DND-41 (cell line): ENCODE data around the gene TAF1B.

ENCODE experiments used
- ATAC-seq: fragments of 200-7000 bp; cut with Tn5 transposase; 3 replicates; pipeline ENCODE4 v1.9.1; 2021; ENCODE audit warnings: low read depth; ENCODE audit not compliant: insufficient read depth
- DNase-seq: peaks from one replicate; pipeline ENCODE4 v3.0.0-alpha.2; 2020
- H2AFZ ChIP-seq: 2 replicates; pipeline ENCODE4 v1.6.0; 2012; ENCODE audit warnings: low read depth, low read length
- H3K27ac ChIP-seq: 2 replicates; pipeline ENCODE4 v1.5.1; 2012; ENCODE audit warnings: low read length, inconsistent platforms
- H3K27me3 ChIP-seq: fragments of 200-600 bp; sonication (generic); 2 replicates; pipeline ENCODE4 v1.6.0; 2012; ENCODE audit warnings: low read length, mild to moderate bottlenecking, inconsistent platforms; ENCODE audit not compliant: insufficient read depth, poor library complexity
- H3K36me3 ChIP-seq: 2 replicates; pipeline ENCODE4 v1.5.1; 2012; ENCODE audit warnings: low read length, inconsistent platforms; ENCODE audit not compliant: insufficient read depth
- H3K4me1 ChIP-seq: 2 replicates; pipeline ENCODE4 v1.5.1; 2012; ENCODE audit warnings: mild to moderate bottlenecking, low read length; ENCODE audit not compliant: insufficient read depth
- H3K4me2 ChIP-seq: 2 replicates; pipeline ENCODE4 v1.6.0; 2012; ENCODE audit warnings: mild to moderate bottlenecking, moderate library complexity, low read length, inconsistent platforms; ENCODE audit not compliant: insufficient read depth
- H3K4me3 ChIP-seq, 2 experiments: fragments of 200-600 bp in 1 of 2; shearing (Covaris generic) in 1 of 2; 2 replicates each; pipeline ENCODE4 v1.5.1; 2012 to 2016; ENCODE audit warnings: inconsistent platforms in 2 of 2, low read length in 2 of 2, mild to moderate bottlenecking in 2 of 2, low read depth in 1 of 2, moderate library complexity in 1 of 2
- H3K79me2 ChIP-seq: 2 replicates; pipeline ENCODE4 v1.6.0; 2012; ENCODE audit warnings: low read length, inconsistent platforms; ENCODE audit not compliant: insufficient read depth
- H3K9ac ChIP-seq: 2 replicates; pipeline ENCODE4 v1.6.0; 2012; ENCODE audit warnings: low read depth, mild to moderate bottlenecking, inconsistent platforms, low read length, moderate library complexity
- H3K9me3 ChIP-seq: 2 replicates; pipeline ENCODE4 v1.5.1; 2012; ENCODE audit warnings: low read length, moderate library complexity, mild to moderate bottlenecking, inconsistent platforms; ENCODE audit not compliant: insufficient read depth, severe bottlenecking
- H4K20me1 ChIP-seq: 2 replicates; pipeline ENCODE4 v1.6.0; 2012; ENCODE audit warnings: low read length; ENCODE audit not compliant: insufficient read depth
- CTCF ChIP-seq: IDR thresholded peaks from 2 replicates; pipeline ENCODE4 v1.5.1; 2012; ENCODE audit warnings: borderline replicate concordance, low read length, moderate library complexity, mild to moderate bottlenecking; ENCODE audit not compliant: poor library complexity, severe bottlenecking; ENCODE audit errors: extremely low read depth
- EZH2 ChIP-seq: IDR thresholded peaks from 3 replicates; pipeline ENCODE4 v1.6.1; 2012; ENCODE audit warnings: borderline replicate concordance, low read depth, mild to moderate bottlenecking, moderate library complexity, low read length, inconsistent platforms; ENCODE audit not compliant: severe bottlenecking

TAF1B gene

GRCh38 chr2:9819551-9819950 lies 23.7 kb upstream of the TAF1B start:
- ATAC-seq (no peak), DNase-seq (no peak)
- H3K4me3 ChIP-seq, result no peak overlapping the region
- no peaks in the 10 kb centered on the region for H4K20me1 ChIP-seq
- no peaks in the 10 kb centered on the region for H3K27me3 ChIP-seq
- H2AFZ ChIP-seq, result no peak overlapping the region
- no peaks in the 10 kb centered on the region for H3K36me3 ChIP-seq
- no peak overlapping the region for H3K4me2 ChIP-seq
- H3K4me1 ChIP-seq, result no peaks in the 10 kb centered on the region
- no peaks in the 10 kb centered on the region for H3K79me2 ChIP-seq
- no peak overlapping the region for H3K27ac ChIP-seq
- TF ChIP-seq EZH2 (no peak), CTCF (no peak)
- H3K9me3 ChIP-seq, result no peaks in the 10 kb centered on the region
- no peak overlapping the region for H3K9ac ChIP-seq

GRCh38 chr2:9820020-9820973 lies 23.0 kb upstream of the TAF1B start:
- TF ChIP-seq CTCF, result no peak
- TF ChIP-seq EZH2, result no peak
- H3K4me2 ChIP-seq, result no peak overlapping the region
- no peaks in the 10 kb centered on the region for H4K20me1 ChIP-seq
- H3K79me2 ChIP-seq, result no peaks in the 10 kb centered on the region
- H3K9me3 ChIP-seq, result no peaks in the 10 kb centered on the region
- no peak overlapping the region for H3K4me3 ChIP-seq
- H3K9ac ChIP-seq, result no peak overlapping the region
- ATAC-seq (no peak), DNase-seq (no peak)
- H3K27ac ChIP-seq, result no peak overlapping the region
- H2AFZ ChIP-seq, result no peak overlapping the region
- H3K4me1 ChIP-seq, result no peaks in the 10 kb centered on the region
- H3K27me3 ChIP-seq, result no peaks in the 10 kb centered on the region
- no peaks in the 10 kb centered on the region for H3K36me3 ChIP-seq

GRCh38 chr2:9821805-9822445 lies 21.3 kb upstream of the TAF1B start:
- no peak for DNase-seq
- no peak overlapping the region for H3K4me3 ChIP-seq

More at GRCh38 chr2:9821805-9822445, 21.3 kb upstream of the TAF1B start:
- Histone ChIP-seq H3K79me2 (no peaks in the 10 kb centered on the region), H3K4me2 (no peak overlapping the region), H3K36me3 (no peaks in the 10 kb centered on the region), H3K27me3 (no peaks in the 10 kb centered on the region), H3K27ac (no peak overlapping the region), H3K4me1 (no peaks in the 10 kb centered on the region), H4K20me1 (no peaks in the 10 kb centered on the region), H3K9ac (no peak overlapping the region), H3K9me3 (no peaks in the 10 kb centered on the region), H2AFZ (no peak overlapping the region)
- no peak for ATAC-seq
- no peak for TF ChIP-seq EZH2
- TF ChIP-seq CTCF, result no peak
